B cell (primary cell): ENCODE results near the gene IFRD1. TPM values are rescaled to one million over a fixed set of nuclear protein-coding genes. Genes with fewer than 3 reads are reported as not detected.

Experiments used
- ATAC-seq: fragments of 200-7000 bp; cut with Tn5 transposase; one replicate; pipeline ENCODE4 v1.10.0; 2021; ENCODE audit warnings: low read depth, mild to moderate bottlenecking, moderate number of reproducible peaks, moderate library complexity
- CTCF ChIA-PET: fragments of 350-600 bp; sonication (Branson Sonifier 250); formaldehyde crosslinking; loops from one replicate; lab custom pipeline; 2021; ENCODE audit warnings: antibody characterized with exemption, inconsistent platforms; lab: Charles Lee
- POLR2A ChIA-PET: fragments of 350-600 bp; sonication (Branson Sonifier 250); formaldehyde crosslinking; loops from one replicate; lab custom pipeline; 2021; ENCODE audit warnings: antibody characterized with exemption; lab: Charles Lee
- DNase-seq: peaks from one replicate; pipeline ENCODE4 v3.0.0; 2013
- H2AFZ ChIP-seq: 2 replicates; pipeline ENCODE4 v1.6.1; 2012; ENCODE audit warnings: mild to moderate bottlenecking, low read depth, low read length; ENCODE audit not compliant: insufficient read depth, poor library complexity, severe bottlenecking
- H3K27ac ChIP-seq, 2 donors: 1 replicate in 1 of 2; 2 replicates in 1 of 2; pipeline ENCODE4 v1.5.1; 2012 to 2013; ENCODE audit warnings: low read length in 2 of 2, mild to moderate bottlenecking in 2 of 2, moderate library complexity in 1 of 2
- H3K27me3 ChIP-seq, 4 experiments: fragments of 200-600 bp in 1 of 4; sonication (generic) in 1 of 4; replicated peaks in 1 of 4; 1 replicate in 2 of 4; 2 replicates in 2 of 4; pipeline versions ENCODE4 v1.6.1 to v1.7.0; 2013 to 2016; ENCODE audit warnings: low read length in 3 of 4, mild to moderate bottlenecking in 2 of 4, mixed read lengths in 1 of 4, moderate library complexity in 1 of 4; ENCODE audit not compliant: insufficient read depth in 4 of 4, control insufficient read depth in 3 of 4; ENCODE audit errors: control extremely low read depth in 1 of 4
- H3K36me3 ChIP-seq, 2 experiments: replicated peaks in 1 of 2; 1 replicate in 1 of 2; 2 replicates in 1 of 2; pipeline versions ENCODE4 v1.6.1 to v1.7.1; 2013; ENCODE audit warnings: low read length in 1 of 2; ENCODE audit not compliant: insufficient read depth in 2 of 2, control insufficient read depth in 1 of 2; ENCODE audit errors: control extremely low read depth in 1 of 2, extremely low read depth in 1 of 2
- H3K4me1 ChIP-seq, 2 donors: fragments of 200-600 bp in 1 of 2; sonication (generic) in 1 of 2; 1 replicate in 1 of 2; 2 replicates in 1 of 2; pipeline versions ENCODE4 v1.5.1 to v1.6.1; 2013 to 2017; ENCODE audit warnings: low read length in 2 of 2; ENCODE audit not compliant: control insufficient read depth in 2 of 2, insufficient read depth in 2 of 2
- H3K4me2 ChIP-seq: replicated peaks from 2 replicates; pipeline ENCODE3; 2012; ENCODE audit warnings: mild to moderate bottlenecking, low read depth, low read length; ENCODE audit not compliant: poor library complexity, severe bottlenecking
- H3K4me3 ChIP-seq, 5 experiments: fragments of 200-600 bp in 1 of 5; sonication (generic) in 1 of 5; 1 replicate in 3 of 5; 2 replicates in 2 of 5; pipeline versions ENCODE4 v1.5.1 to v1.7.0; 2011 to 2016; ENCODE audit warnings: low read length in 4 of 5, mild to moderate bottlenecking in 4 of 5, low read depth in 2 of 5, control low read depth in 1 of 5, moderate library complexity in 1 of 5; ENCODE audit not compliant: insufficient read depth in 1 of 5; ENCODE audit errors: control extremely low read depth in 1 of 5, extremely low read depth in 1 of 5
- H3K79me2 ChIP-seq: fragments of 200-600 bp; sonication (generic); one replicate; pipeline ENCODE4 v1.6.0; 2016; ENCODE audit warnings: low read length; ENCODE audit not compliant: control insufficient read depth, insufficient read depth
- H3K9ac ChIP-seq: fragments of 200-600 bp; sonication (generic); 2 replicates; pipeline ENCODE4 v1.6.1; 2017; ENCODE audit warnings: mild to moderate bottlenecking, low read length, moderate library complexity
- H3K9me3 ChIP-seq, 3 donors: one replicate each; pipeline versions ENCODE4 v1.6.1 to v1.7.1; 2013; ENCODE audit warnings: low read length in 2 of 3; ENCODE audit not compliant: control insufficient read depth in 2 of 3, insufficient read depth in 1 of 3; ENCODE audit errors: control extremely low read depth in 1 of 3
- H4K20me1 ChIP-seq: 2 replicates; pipeline ENCODE4 v1.6.0; 2012; ENCODE audit warnings: mild to moderate bottlenecking, low read length; ENCODE audit not compliant: insufficient read depth, control insufficient read depth, poor library complexity, severe bottlenecking
- H3K27ac Mint-ChIP-seq: one replicate; pipeline ENCODE4 v1.8.0; 2021; ENCODE audit warnings: mixed read lengths
- H3K27me3 Mint-ChIP-seq: one replicate; pipeline ENCODE4 v1.8.0; 2021; ENCODE audit warnings: mixed read lengths
- H3K4me1 Mint-ChIP-seq: one replicate; pipeline ENCODE4 v1.8.0; 2021; ENCODE audit warnings: mixed read lengths
- H3K4me3 Mint-ChIP-seq: one replicate; pipeline ENCODE4 v1.8.0; 2021; ENCODE audit warnings: mixed read lengths
- H3K9me3 Mint-ChIP-seq: one replicate; pipeline ENCODE4 v1.8.0; 2022; ENCODE audit warnings: mixed read lengths; ENCODE audit not compliant: insufficient read depth
- CTCF ChIP-seq: fragments of 200-600 bp; IDR thresholded peaks from one replicate; pipeline ENCODE4 v1.8.0; 2022; ENCODE audit warnings: antibody characterized with exemption, mild to moderate bottlenecking
- EZH2 ChIP-seq: IDR thresholded peaks from 2 replicates; pipeline ENCODE4 v1.6.1; 2012; ENCODE audit warnings: borderline replicate concordance, low read depth, mild to moderate bottlenecking, moderate library complexity, low read length; ENCODE audit not compliant: insufficient read depth, poor library complexity, severe bottlenecking
- WGBS: methylation state at CpG from one replicate; pipeline ENCODE4 v1.1.5; 2013; ENCODE audit warnings: missing lambda C conversion rate; ENCODE audit not compliant: insufficient coverage; 5-methylcytosine and 5-hydroxymethylcytosine counted together
- intact Hi-C: fragments of 100-400 bp; cut with micrococcal nuclease; formaldehyde crosslinking; loops from one replicate; pipeline ENCODE4 v1.10.0; 2022
- polyA plus RNA-seq: library from polyadenylated mRNA; depleted of rRNA; stranded (reverse); fragments of >200 nt; gene quantifications from 2 replicates; pipeline ENCODE4 v1.2.3, GENCODE V29; 2012
- total RNA-seq, 2 donors: library from RNA; stranded (reverse); fragments of 120-200 nt in 1 of 2; gene quantifications; 1 replicate in 1 of 2; 2 replicates in 1 of 2; pipeline versions ENCODE4 v1.2.3 to v1.2.4, GENCODE V29; 2013 to 2022

Gene IFRD1
- total and polyA plus RNA-seq, 2 donors (not counting 1 experiment from before 2014, with no cell fraction given), result 54.1 to 106 TPM

GRCh38 chr7:112511451-112512202 lies 61.4 kb downstream of the IFRD1 start:
- no peaks in the 10 kb centered on the region for H3K4me1 ChIP-seq
- no peaks in the 10 kb centered on the region for H3K27me3 ChIP-seq
- H2AFZ ChIP-seq, result no peak overlapping the region
- H3K9ac ChIP-seq, result no peak overlapping the region
- Mint-ChIP-seq H3K27ac (no peak overlapping the region), H3K4me1 (no peaks in the 10 kb centered on the region), H3K9me3 (no peaks in the 10 kb centered on the region), H3K4me3 (no peak overlapping the region), H3K27me3 (peaks cover 11% of the 10 kb centered on the region)
- H3K4me3 ChIP-seq, result no peak overlapping the region
- ChIA-PET CTCF (no interaction called here), POLR2A (no interaction called here)
- ATAC-seq, result no peak
- 100% methylated on average over 4 of the region's 6 CpGs for whole genome bisulfite sequencing
- TF ChIP-seq EZH2 (no peak), CTCF (no peak)
- H3K79me2 ChIP-seq, result no peaks in the 10 kb centered on the region
- no peak overlapping the region for H3K4me2 ChIP-seq
- no peaks in the 10 kb centered on the region for H3K9me3 ChIP-seq
- H3K27ac ChIP-seq, result no peak overlapping the region
- no peaks in the 10 kb centered on the region for H4K20me1 ChIP-seq
- no peaks in the 10 kb centered on the region for H3K36me3 ChIP-seq
- no peak for DNase-seq
- intact Hi-C loops, result no loop called here

GRCh38 chr7:112512451-112513210 lies 62.4 kb downstream of the IFRD1 start:
- ChIA-PET POLR2A (no interaction called here), CTCF (no interaction called here)
- Mint-ChIP-seq H3K27me3 (peaks cover 17% of the 10 kb centered on the region), H3K4me3 (no peak overlapping the region), H3K27ac (no peak overlapping the region), H3K4me1 (no peaks in the 10 kb centered on the region), H3K9me3 (no peaks in the 10 kb centered on the region)
- Histone ChIP-seq H2AFZ (no peak overlapping the region), H4K20me1 (no peaks in the 10 kb centered on the region), H3K4me2 (no peak overlapping the region), H3K27me3 (no peaks in the 10 kb centered on the region), H3K9ac (no peak overlapping the region), H3K4me1 (no peaks in the 10 kb centered on the region), H3K27ac (no peak overlapping the region), H3K79me2 (no peaks in the 10 kb centered on the region), H3K4me3 (no peak overlapping the region), H3K36me3 (no peaks in the 10 kb centered on the region), H3K9me3 (no peaks in the 10 kb centered on the region)
- no CpG with 5 or more reads among the region's 5 CpGs for WGBS
- intact Hi-C loops, result no loop called here
- no peak for ATAC-seq
- TF ChIP-seq EZH2, result no peak
- no peak for DNase-seq
